ENCODE measurements around the gene GIPC1. TPM values are rescaled to one million over a fixed set of nuclear protein-coding genes. Genes with fewer than 3 reads are reported as not detected.
"Not testable (repeated sequence)": the region's sequence is repeated elsewhere in the genome, so short reads cannot be mapped to it uniquely, and the experiment has no call there.

Gene GIPC1
- polyA plus RNA-seq, 4 donors = 58.3 to 102 (median 63.4) TPM

- DNase-seq (ENCODE audit: low read depth in 4 of 4, low spot score in 3 of 4) = no peak
Measured at GRCh38 chr19:14473073-14473977, 22.6 kb downstream of the GIPC1 start.

DNA sequence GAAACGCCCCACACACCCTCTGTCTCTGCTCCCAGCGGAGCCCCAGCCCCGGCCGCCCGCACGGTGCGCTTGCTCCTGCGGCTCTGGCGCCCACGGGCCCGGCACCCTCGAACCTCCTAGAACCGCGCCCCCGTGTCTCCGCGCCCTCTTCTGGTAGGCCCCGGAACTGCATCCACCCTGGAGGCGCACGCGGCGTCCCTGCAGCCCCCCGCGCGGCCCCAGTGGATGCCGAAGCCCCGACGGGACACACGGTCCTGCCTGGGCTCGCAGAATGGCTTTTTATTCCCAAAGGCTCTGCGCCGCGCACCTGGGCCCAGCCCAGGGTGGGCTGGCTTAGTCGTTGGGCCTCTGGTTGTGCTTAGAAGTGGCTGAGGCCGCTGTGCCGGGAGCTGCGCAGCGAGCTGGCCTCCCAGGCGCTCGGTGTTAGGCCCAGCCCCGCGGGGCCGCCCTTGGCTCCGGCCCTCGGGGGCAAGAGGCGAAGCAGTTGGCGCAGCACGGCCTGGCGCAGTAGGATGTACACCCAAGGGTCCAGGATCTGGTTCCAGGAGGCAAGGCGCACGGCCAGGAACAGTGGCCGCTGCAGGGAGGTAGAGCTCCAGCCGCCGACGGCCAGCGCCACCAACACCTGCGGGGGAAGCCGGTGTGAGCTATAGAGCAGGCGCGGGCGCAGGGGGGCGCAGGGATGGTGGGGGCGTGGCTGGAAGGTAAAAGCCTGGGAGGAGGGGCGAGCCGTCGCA, 23.6 kb downstream of the GIPC1 start:
- no peak for DNase-seq (ENCODE audit: low read depth in 4 of 4, low spot score in 3 of 4)

DNA sequence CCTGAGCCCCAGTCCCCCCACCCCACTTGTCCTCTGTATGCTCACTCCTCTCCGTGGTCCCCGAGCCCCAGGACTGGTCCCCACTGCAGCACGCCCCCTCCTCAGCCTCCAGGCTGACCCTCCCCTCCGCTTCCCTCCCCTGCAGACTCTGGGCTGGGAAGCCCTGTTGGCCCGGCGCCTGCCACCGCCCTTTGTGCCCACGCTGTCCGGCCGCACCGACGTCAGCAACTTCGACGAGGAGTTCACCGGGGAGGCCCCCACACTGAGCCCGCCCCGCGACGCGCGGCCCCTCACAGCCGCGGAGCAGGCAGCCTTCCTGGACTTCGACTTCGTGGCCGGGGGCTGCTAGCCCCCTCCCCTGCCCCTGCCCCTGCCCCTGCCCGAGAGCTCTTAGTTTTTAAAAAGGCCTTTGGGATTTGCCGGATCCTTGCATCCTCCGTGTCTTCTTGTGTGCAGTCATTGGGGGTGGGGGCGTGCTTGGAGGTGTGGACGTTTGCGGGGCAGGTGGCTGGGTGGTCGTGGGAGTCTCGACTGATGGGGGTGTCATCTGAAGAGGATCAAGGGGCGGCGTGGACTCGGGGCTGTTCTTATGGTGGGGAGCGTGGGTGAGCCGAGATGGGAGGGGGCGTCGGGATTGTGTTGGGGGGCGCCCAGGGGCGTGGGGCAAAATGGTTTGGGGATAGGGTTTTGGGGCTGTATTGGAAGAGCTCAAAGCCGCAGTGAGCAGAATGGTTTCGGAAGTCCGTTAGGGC, 24.3 kb downstream of the GIPC1 start:
- DNase-seq (ENCODE audit: low read depth in 4 of 4, low spot score in 3 of 4) = no peak

GRCh38 chr19:14470031-14470876, 25.7 kb downstream of the GIPC1 start:
- no peak for DNase-seq (ENCODE audit: low read depth in 4 of 4, low spot score in 3 of 4)

DNA sequence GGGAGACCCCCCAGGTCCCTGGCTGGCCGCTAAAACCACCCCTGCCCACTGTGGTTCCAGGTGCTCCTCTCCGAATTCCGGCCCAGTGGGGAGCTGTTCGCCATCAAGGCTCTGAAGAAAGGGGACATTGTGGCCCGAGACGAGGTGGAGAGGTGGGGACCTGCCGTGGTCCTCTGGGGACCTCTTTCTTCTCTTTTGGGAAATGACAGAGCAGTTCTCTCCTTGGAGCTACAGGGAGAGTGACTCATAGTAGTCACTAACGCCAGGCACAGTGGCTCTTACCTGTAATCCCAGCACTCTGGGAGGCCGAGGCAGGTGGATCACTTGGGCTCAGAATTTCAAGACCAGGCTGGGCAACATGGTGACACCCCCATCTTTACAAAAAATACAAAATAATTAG, 28.1 kb downstream of the GIPC1 start:
- no peak for DNase-seq (ENCODE audit: low read depth in 4 of 4, low spot score in 3 of 4)

DNA sequence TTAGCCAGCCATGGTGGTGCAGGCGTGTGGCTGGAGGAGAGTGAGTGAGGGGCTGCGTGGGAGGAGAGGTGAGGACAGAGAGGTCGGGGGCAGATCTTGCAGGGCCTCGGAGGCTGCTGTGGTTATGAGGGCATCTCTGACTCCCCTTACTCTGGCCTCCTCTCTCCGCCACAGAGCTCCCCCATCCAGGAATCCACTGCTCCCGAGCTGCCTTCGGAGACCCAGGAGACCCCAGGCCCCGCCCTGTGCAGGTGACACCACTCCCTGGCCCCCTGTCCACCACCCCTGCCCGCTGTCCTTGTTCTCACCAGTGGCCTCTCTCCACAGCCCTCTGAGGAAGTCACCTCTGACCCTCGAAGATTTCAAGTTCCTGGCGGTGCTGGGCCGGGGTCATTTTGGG, 28.5 kb downstream of the GIPC1 start:
- no peak for DNase-seq (ENCODE audit: low read depth in 4 of 4, low spot score in 3 of 4)

- DNase-seq (ENCODE audit: low read depth in 4 of 4, low spot score in 3 of 4) = no peak
Measured at GRCh38 chr19:14463747-14464146, 32.2 kb downstream of the GIPC1 start.

DNA sequence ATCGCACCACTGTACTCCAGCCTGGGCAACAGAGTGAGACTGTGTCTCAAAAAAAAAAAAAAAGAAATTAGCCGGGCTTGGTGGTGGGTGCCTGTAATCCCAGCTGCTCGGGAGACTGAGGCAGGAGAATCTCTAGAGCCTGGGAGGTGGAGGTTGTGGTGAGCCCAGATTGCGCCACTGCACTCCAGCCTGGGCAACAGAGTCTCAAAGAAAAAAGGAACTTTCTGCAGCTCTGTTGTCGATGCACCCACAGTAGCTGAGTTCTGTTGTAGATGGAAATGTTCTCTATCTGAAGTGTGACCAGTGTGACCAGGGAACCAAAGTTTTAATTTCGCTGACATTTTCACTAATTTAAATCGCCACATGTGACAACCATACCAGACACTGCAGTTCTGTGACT, 33.5 kb downstream of the GIPC1 start:
- DNase-seq (ENCODE audit: low read depth in 4 of 4, low spot score in 3 of 4) = not testable (repeated sequence)

DNA sequence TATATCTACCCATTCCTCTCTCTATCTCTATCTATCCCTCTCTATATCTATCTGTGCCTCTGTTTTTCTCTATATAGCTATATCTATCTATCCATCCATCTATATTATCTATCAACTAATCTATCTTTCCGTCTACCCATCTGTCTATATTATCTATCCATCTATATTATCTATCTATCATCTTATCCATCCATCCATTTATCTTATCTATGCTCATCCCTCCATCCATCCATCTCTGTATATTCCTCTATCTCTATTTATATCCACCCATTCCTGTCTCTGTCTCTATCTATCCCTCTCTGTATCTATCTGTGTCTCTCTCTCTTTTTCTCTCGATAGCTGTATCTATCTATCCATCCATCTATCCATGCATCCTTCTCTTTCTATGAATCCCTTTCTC, 35.0 kb downstream of the GIPC1 start:
- DNase-seq (ENCODE audit: low read depth in 4 of 4, low spot score in 3 of 4) = no peak

DNA sequence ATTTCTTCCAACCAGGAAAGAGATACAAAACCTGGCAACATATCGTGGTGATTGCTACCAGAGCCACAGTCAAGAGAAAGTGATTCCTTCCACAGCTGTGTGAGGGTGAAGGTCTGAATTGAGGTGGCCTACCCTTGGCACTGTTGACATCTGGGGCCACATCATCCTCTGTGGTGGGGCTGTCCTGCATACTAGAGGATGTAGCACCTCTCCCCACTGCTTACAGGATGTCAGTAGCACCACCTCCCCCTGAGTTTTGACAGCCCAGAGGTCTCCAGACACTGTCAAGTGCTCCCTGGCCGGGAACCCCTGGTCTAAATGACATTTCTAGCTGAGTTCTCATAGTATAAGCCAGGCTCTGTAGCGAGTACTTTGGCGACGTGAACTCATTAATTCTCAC, 36.2 kb downstream of the GIPC1 start:
- DNase-seq (ENCODE audit: low read depth in 4 of 4, low spot score in 3 of 4) = no peak

GRCh38 chr19:14452303-14452702, 43.6 kb downstream of the GIPC1 start:
- DNase-seq (ENCODE audit: low read depth in 4 of 4, low spot score in 3 of 4) = not testable (repeated sequence)

DNA sequence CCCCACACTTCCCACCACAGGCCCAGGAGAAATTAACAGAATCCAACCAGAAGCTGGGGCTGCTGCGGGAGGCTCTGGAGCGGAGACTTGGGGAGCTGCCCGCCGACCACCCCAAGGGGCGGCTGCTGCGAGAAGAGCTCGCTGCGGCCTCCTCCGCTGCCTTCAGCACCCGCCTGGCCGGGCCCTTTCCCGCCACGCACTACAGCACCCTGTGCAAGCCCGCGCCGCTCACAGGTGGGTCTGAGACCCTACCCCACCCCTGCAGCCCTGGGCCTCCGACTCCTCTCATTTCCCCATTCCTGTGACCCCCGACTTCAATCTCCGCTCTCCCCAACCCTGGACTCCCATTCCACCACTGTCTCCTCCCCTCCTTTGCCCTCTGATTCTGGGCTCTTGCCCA, 45.1 kb downstream of the GIPC1 start:
- DNase-seq (ENCODE audit: low read depth in 4 of 4, low spot score in 3 of 4) = no peak

DNA sequence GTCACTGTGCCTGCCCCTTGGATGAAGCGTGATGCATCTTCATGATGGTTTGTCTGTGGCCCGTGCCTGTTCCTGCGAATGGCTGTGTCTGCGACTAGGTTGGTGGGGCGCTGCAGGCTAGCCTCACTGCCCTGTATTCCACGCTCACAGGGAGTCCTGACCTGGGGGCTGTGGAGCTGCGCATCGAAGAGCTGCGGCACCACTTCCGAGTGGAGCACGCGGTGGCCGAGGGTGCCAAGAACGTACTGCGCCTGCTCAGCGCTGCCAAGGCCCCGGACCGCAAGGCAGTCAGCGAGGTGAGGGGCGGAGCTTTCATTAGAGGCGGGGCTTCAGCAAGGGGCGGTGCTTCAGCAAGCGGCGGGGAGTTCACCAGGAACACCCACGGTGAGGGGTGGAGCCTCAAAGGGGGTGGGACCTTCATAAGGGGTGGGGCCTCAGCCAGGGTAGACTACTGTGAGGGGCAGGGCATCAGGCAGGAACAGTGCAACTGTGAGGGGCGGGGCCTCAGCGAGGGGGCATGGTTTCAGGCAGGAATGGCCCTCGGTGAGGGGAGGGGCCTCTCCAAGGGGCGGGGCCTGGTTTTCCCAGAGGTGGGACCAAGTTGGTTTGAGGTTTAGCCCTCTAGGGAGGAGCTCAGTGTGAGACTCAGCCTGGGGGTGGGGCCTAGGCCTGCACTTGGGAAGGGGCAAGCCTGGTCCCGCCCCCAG, 45.6 kb downstream of the GIPC1 start:
- DNase-seq (ENCODE audit: low read depth in 4 of 4, low spot score in 3 of 4) = no peak

GRCh38 chr19:14449321-14449720, 46.6 kb downstream of the GIPC1 start:
- no peak for DNase-seq (ENCODE audit: low read depth in 4 of 4, low spot score in 3 of 4)

DNA sequence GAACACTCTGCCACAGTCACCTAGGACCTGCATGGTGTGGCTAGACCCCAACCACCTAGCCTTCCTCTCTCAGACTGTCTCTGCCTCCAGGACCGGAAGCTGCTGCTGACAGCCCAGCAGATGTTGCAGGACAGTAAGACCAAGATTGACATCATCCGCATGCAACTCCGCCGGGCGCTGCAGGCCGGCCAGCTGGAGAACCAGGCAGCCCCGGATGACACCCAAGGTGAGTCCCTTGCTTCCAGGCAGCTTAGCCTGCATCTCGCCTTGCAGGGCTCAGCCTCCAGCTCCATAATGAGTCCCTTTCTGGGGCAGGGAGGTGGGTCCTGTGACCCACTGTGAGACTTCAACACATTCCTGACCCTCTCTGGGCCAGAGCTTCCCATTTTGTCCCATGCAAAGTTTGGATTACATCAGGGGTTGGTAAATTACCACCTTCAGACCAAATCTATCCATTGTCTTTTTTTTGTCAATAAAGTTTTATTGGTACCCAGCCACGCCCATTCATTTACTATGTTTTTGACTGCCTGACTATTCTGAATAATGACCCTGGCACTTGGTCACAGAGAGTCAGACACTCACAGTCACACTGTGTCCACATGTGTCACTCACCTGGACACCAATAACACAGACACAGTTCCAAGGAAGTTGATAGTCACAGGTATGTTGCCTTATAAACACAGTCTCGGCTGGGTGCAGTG, 49.4 kb downstream of the GIPC1 start:
- no peak for DNase-seq (ENCODE audit: low read depth in 4 of 4, low spot score in 3 of 4)

DNA sequence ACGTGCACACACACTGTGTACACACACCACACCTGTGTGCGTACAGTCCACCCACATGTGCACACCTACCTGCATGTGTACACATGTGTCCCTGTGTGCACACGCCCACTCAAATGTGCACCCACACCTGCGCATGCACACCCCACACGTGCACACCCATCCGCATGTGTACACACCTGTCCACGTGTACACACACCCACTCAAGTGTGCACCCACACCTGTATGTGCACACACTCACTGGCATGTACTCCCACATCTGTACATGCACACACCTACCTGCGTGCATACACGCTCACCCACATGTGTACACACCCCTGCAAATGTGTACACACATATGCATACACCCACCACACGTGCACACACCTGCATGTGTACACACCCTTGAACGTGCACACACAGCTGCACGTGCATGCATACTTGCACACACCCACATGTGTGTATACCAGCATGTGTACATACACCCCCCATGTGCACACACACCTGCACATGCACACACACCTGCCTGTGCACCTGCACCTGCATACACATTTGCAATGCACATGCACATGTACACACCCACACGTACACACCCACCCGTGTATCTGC, 52.2 kb downstream of the GIPC1 start:
- no peak for DNase-seq (ENCODE audit: low read depth in 4 of 4, low spot score in 3 of 4)

- no peak for DNase-seq (ENCODE audit: low read depth in 4 of 4, low spot score in 3 of 4)
Measured at GRCh38 chr19:14442891-14443631, 52.9 kb downstream of the GIPC1 start.
